Activated CD4-positive, alpha-beta memory T cell treated with anti-CD3 and anti-CD28 coated beads for 36 hours (primary cell): Measurements from ENCODE around the gene LFNG. TPM values are rescaled to one million over a fixed set of nuclear protein-coding genes. Genes with fewer than 3 reads are reported as not detected.

Experiments used
- CTCF ChIA-PET: fragments of 350-600 bp; sonication (Branson Sonifier 250); formaldehyde crosslinking; loops from one replicate; lab custom pipeline; 2021; ENCODE audit warnings: antibody characterized with exemption, inconsistent platforms; lab: Charles Lee
- POLR2A ChIA-PET: fragments of 350-600 bp; sonication (Branson Sonifier 250); formaldehyde crosslinking; loops from one replicate; lab custom pipeline; 2021; ENCODE audit warnings: antibody characterized with exemption; lab: Charles Lee
- DNase-seq: peaks from one replicate; pipeline ENCODE4 v3.0.0-alpha.2; 2020
- H3K27ac Mint-ChIP-seq: one replicate; pipeline ENCODE4 v1.8.0; 2021; ENCODE audit warnings: mixed read lengths
- H3K27me3 Mint-ChIP-seq: one replicate; pipeline ENCODE4 v1.8.0; 2021; ENCODE audit warnings: mixed read lengths
- H3K36me3 Mint-ChIP-seq: one replicate; pipeline ENCODE4 v1.8.0; 2021; ENCODE audit warnings: mixed read lengths
- H3K4me1 Mint-ChIP-seq: one replicate; pipeline ENCODE4 v1.8.0; 2021; ENCODE audit warnings: low read depth, mixed read lengths
- H3K4me3 Mint-ChIP-seq: one replicate; pipeline ENCODE4 v1.8.0; 2021; ENCODE audit warnings: mild to moderate bottlenecking, mixed read lengths
- H3K9me3 Mint-ChIP-seq: one replicate; pipeline ENCODE4 v1.8.0; 2021; ENCODE audit warnings: mixed read lengths
- intact Hi-C: fragments of 100-400 bp; cut with micrococcal nuclease; formaldehyde crosslinking; loops from one replicate; pipeline ENCODE4 v1.15.1; 2023
- total RNA-seq, 2 experiments: library from RNA; stranded (reverse); gene quantifications; one replicate each; pipeline ENCODE4 v1.2.3, GENCODE V29; 2021

The LFNG gene
- total RNA-seq, 2 experiments from 2014 or later = 33.0 to 33.1 TPM

DNA sequence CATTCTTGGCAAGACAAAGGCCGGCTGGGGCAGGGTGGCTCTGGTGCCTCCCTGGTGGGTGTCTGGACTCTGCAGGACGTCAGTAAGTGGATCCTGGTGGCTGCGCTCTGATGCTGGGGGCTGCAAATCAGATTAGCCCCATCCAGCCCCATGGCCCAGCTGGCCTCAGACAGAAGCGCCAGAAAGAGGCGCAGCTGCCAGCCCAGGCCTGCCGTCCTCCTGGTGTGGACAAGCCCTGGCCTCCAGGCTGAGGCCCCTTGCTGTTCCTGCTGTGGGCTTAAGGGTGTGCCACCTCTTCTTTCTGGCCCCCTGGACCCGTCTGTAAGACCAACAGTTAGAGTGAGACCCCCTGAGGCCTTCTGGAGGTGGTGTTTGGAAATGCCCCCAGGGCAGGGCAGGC is 5.9 kb upstream of the LFNG start:
- no peak overlapping the region for H3K27ac Mint-ChIP-seq
- no peak overlapping the region for H3K4me3 Mint-ChIP-seq
- H3K9me3 Mint-ChIP-seq = no peaks in the 10 kb centered on the region
- H3K27me3 Mint-ChIP-seq = no peaks in the 10 kb centered on the region
- intact Hi-C loops = no loop called here
- no peaks in the 10 kb centered on the region for H3K36me3 Mint-ChIP-seq
- CTCF ChIA-PET = no interaction called here
- peaks cover 52% of the 10 kb centered on the region for H3K4me1 Mint-ChIP-seq
- POLR2A ChIA-PET = no interaction called here
- DNase-seq = no peak

- intact Hi-C loops = no loop called here
- POLR2A ChIA-PET = no interaction called here
- no peak for DNase-seq
- no peaks in the 10 kb centered on the region for H3K9me3 Mint-ChIP-seq
- H3K4me1 Mint-ChIP-seq = peaks cover 42% of the 10 kb centered on the region
- no peaks in the 10 kb centered on the region for H3K36me3 Mint-ChIP-seq
- H3K27ac Mint-ChIP-seq = no peak overlapping the region
- no peak overlapping the region for H3K4me3 Mint-ChIP-seq
- CTCF ChIA-PET = interaction anchor here (1.3 kb wide), 1 partner anchor 46 kb away, joined by 3 read pairs; no protein-coding TSS in a partner anchor
- H3K27me3 Mint-ChIP-seq = no peaks in the 10 kb centered on the region
Measured at GRCh38 chr7:2514473-2515423, 4.8 kb upstream of the LFNG start.

GRCh38 chr7:2515424-2516193 is 4.0 kb upstream of the LFNG start:
- ChIA-PET CTCF (interaction anchor here (1.3 kb wide), 1 partner anchor 46 kb away, joined by 3 read pairs; no protein-coding TSS in a partner anchor), POLR2A (no interaction called here)
- Mint-ChIP-seq H3K36me3 (peaks cover 2% of the 10 kb centered on the region), H3K4me3 (no peak overlapping the region), H3K4me1 (peaks cover 34% of the 10 kb centered on the region), H3K9me3 (no peaks in the 10 kb centered on the region), H3K27ac (no peak overlapping the region), H3K27me3 (no peaks in the 10 kb centered on the region)
- intact Hi-C loops = no loop called here
- DNase-seq = no peak

GRCh38 chr7:2516194-2516555 is 3.4 kb upstream of the LFNG start:
- no peak for DNase-seq
- peak overlapping the region; percentile 13 for H3K27ac Mint-ChIP-seq
- ChIA-PET POLR2A (no interaction called here), CTCF (interaction anchor here (1.3 kb wide), 1 partner anchor 47 kb away, joined by 3 read pairs; no protein-coding TSS in a partner anchor)
- H3K4me3 Mint-ChIP-seq = no peak overlapping the region
- intact Hi-C loops = no loop called here
- peaks cover 32% of the 10 kb centered on the region for H3K4me1 Mint-ChIP-seq
- no peaks in the 10 kb centered on the region for H3K27me3 Mint-ChIP-seq
- H3K36me3 Mint-ChIP-seq = peaks cover 3% of the 10 kb centered on the region
- no peaks in the 10 kb centered on the region for H3K9me3 Mint-ChIP-seq

DNA sequence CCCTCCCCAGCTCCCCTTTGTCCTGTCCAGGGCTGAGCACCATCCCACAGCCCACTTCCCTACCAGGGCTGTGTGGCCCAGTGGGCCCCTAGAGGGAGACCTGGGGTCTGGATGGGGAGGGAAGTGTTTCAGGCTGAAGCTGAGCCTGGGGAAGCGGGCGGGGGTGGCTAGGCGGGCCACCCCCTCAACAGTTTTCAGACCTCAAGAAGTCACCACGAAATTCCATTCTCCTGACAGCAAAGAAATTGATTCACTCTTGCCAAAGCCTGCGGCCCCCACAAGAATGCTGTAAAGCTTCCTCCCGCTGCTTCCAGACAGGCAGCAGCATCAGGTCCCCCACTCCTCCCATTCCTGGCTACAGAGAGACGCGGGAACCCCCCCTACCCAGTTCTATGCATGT is 2.5 kb upstream of the LFNG start:
- CTCF ChIA-PET = no interaction called here

DNA sequence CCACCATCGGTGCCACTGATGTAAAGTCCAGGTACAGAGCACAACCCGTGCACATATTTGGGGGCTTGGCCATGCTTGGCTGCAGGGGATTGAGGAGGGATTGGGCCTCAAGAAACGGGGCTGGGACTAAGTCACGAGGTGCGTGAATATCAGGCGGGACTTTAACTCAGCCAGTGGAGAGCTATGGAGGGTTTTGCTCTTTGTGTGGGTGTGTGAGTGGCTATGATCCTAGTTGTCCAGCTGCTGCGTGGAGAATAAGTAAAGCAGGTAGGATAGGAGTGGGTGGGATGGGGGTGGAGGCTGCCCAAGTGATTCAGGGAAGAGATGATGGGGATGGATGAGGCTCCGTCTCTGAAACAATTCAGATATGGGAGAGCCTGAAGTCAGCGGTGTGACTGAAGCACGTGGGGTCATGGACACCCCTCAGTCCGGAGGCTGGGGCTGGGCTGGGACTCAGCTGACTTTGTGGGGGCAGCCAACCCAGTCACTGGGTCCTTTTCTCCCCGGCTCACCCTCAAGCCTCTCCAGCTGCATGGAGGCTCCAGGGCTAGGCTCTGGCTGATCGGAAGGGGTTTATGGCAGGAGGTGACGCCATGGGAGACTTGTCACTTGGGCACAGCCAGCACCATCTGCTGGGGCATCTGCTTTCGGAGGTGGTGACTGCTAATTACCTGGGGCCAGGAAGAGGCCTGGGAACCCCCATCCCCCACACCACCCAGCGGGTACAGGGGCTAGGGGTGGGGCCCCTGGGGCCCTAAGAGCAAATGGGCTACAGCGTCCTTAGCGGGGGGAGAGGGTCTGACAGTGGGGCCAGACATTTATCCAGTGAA is 1.7 kb upstream of the LFNG start:
- Mint-ChIP-seq H3K4me3 (peak overlapping the region; percentile 56), H3K4me1 (peaks cover 26% of the 10 kb centered on the region), H3K27me3 (no peaks in the 10 kb centered on the region), H3K9me3 (no peaks in the 10 kb centered on the region), H3K36me3 (peaks cover 5% of the 10 kb centered on the region), H3K27ac (peak overlapping the region; percentile 28)
- CTCF ChIA-PET = no interaction called here
- POLR2A ChIA-PET = no interaction called here
- DNase-seq = no peak
- intact Hi-C loops = no loop called here

More for the DNA sequence above, 2.5 kb upstream of the LFNG start:
- Mint-ChIP-seq H3K36me3 (peaks cover 3% of the 10 kb centered on the region), H3K27ac (no peak overlapping the region), H3K4me3 (no peak overlapping the region), H3K4me1 (peaks cover 30% of the 10 kb centered on the region), H3K27me3 (no peaks in the 10 kb centered on the region), H3K9me3 (no peaks in the 10 kb centered on the region)
- intact Hi-C loops = no loop called here
- POLR2A ChIA-PET = no interaction called here
- DNase-seq = no peak

GRCh38 chr7:2518737-2519118 is 846 bp upstream of the LFNG start:
- POLR2A ChIA-PET = interaction anchor here (0.7 kb wide), 1 partner anchor 8 kb away, joined by 4 read pairs; no protein-coding TSS in a partner anchor
- DNase-seq = no peak
- H3K9me3 Mint-ChIP-seq = no peaks in the 10 kb centered on the region
- peak overlapping the region; percentile 67 for H3K4me3 Mint-ChIP-seq
- CTCF ChIA-PET = no interaction called here
- peak overlapping the region; percentile 18 for H3K27ac Mint-ChIP-seq
- intact Hi-C loops = loop anchor here (1.0 kb wide), 1 partner anchor 7 kb away; no protein-coding TSS in a partner anchor
- peaks cover 8% of the 10 kb centered on the region for H3K36me3 Mint-ChIP-seq
- H3K27me3 Mint-ChIP-seq = no peaks in the 10 kb centered on the region
- H3K4me1 Mint-ChIP-seq = peaks cover 24% of the 10 kb centered on the region

DNA sequence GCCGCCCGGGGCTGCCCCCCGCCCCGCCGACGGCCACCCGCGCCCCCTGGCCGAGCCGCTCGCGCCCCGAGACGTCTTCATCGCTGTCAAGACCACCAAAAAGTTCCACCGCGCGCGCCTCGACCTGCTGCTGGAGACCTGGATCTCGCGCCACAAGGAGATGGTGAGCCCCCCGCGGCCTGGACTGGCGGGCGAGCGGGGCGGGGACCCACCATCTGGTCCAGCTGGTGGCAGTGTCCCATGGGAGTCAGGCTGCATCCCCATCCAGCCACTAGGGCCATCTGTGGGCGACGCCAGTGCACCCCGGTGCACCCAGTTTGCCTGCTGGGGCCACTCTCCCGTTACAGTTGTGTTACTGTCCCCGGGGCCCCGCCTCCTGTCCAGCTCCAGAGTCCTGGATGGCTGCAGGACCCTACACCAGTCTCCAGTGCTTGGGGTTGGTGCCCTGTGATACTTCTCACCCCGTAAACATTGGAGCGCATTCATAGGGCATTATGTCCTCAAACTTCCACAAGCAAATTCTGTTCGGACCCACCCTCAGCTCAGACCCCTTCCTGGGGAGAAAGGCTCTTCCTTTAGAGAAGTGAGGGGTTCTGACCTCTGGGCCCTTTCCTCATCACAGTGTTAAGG is 672 bp downstream of the LFNG start:
- Mint-ChIP-seq H3K4me3 (peak overlapping the region; percentile 97), H3K9me3 (no peaks in the 10 kb centered on the region), H3K27me3 (no peaks in the 10 kb centered on the region), H3K4me1 (peaks cover 27% of the 10 kb centered on the region), H3K36me3 (peaks cover 8% of the 10 kb centered on the region), H3K27ac (peak overlapping the region; percentile 81)
- ChIA-PET CTCF (interaction anchor here (0.9 to 1.2 kb wide), 2 partner anchors 34 to 35 kb away, joined by 3 read pairs; partner anchors contain the start of gene BRAT1), POLR2A (interaction anchor here (0.7 to 1.0 kb wide), 2 partner anchors 9 to 36 kb away, joined by 3 read pairs; no protein-coding TSS in a partner anchor)
- intact Hi-C loops = loop anchor here (5.0 kb wide), 2 partner anchors 43 to 118 kb away; partner anchors contain the start of genes CHST12 and GRIFIN
- DNase-seq = peak; percentile 62

GRCh38 chr7:2520761-2521290 is 1.3 kb downstream of the LFNG start:
- peak overlapping the region; percentile 81 for H3K27ac Mint-ChIP-seq
- H3K27me3 Mint-ChIP-seq = no peaks in the 10 kb centered on the region
- CTCF ChIA-PET = interaction anchor here (0.9 to 1.2 kb wide), 2 partner anchors 33 to 35 kb away, joined by 3 read pairs; partner anchors contain the start of gene BRAT1
- H3K36me3 Mint-ChIP-seq = peaks cover 8% of the 10 kb centered on the region
- POLR2A ChIA-PET = interaction anchor here (0.9 to 2.5 kb wide), 4 partner anchors 9 to 19 kb away, joined by 3 to 18 read pairs (median 4); no protein-coding TSS in a partner anchor
- H3K9me3 Mint-ChIP-seq = no peaks in the 10 kb centered on the region
- no peak for DNase-seq
- H3K4me1 Mint-ChIP-seq = peaks cover 30% of the 10 kb centered on the region
- intact Hi-C loops = loop anchor here (5.0 kb wide), 2 partner anchors 44 to 119 kb away; partner anchors contain the start of genes CHST12 and GRIFIN
- H3K4me3 Mint-ChIP-seq = peak overlapping the region; percentile 97

DNA sequence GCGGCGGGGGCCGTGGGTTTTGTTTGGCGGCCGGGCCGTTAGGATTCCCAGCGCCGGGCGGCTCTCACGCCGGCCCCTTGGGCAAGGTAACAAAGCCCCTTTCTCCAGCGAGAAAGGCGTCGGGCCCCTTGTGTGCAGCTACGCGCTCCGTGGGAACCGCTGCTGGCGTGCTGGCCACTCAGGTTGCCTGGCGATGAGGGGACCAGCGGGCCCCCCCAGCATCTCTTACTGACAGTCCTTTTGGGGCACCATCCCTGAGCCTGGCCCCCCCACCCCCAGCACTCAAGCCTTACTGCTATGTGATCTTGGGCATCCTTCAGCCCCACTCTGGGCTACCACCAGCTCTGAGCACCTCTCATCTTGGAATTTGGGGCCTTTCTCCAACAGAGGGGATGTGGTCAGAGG is 1.8 kb downstream of the LFNG start:
- H3K36me3 Mint-ChIP-seq = peaks cover 8% of the 10 kb centered on the region
- POLR2A ChIA-PET = interaction anchor here (0.9 to 2.5 kb wide), 3 partner anchors 9 to 18 kb away, joined by 3 to 18 read pairs (median 5); no protein-coding TSS in a partner anchor
- intact Hi-C loops = loop anchor here (5.0 kb wide), 2 partner anchors 44 to 119 kb away; partner anchors contain the start of genes CHST12 and GRIFIN
- CTCF ChIA-PET = interaction anchor here (0.9 to 1.5 kb wide), 2 partner anchors 34 to 53 kb away, joined by 3 read pairs; partner anchors contain the start of gene BRAT1
- DNase-seq = no peak
- peak overlapping the region; percentile 87 for H3K4me3 Mint-ChIP-seq
- no peaks in the 10 kb centered on the region for H3K9me3 Mint-ChIP-seq
- H3K27me3 Mint-ChIP-seq = no peaks in the 10 kb centered on the region
- H3K27ac Mint-ChIP-seq = peak overlapping the region; percentile 83
- peaks cover 34% of the 10 kb centered on the region for H3K4me1 Mint-ChIP-seq
